ENCODE results near the gene ERFE. TPM values are rescaled to one million over a fixed set of nuclear protein-coding genes. Genes with fewer than 3 reads are reported as not detected.

The ERFE gene
- total RNA-seq, 2 experiments from 2014 or later: 0.42 TPM; not detected in 1

GRCh38 chr2:238160206-238161129 lies 1.7 kb downstream of the ERFE start:
- ATAC-seq (ENCODE audit: low read depth) (no peak), DNase-seq (peak; percentile 40)

GRCh38 chr2:238161291-238162051 lies 2.7 kb downstream of the ERFE start:
- Mint-ChIP-seq H3K27me3 (peaks cover 37% of the 10 kb centered on the region), H3K27ac (no peak overlapping the region), H3K4me3 (no peak overlapping the region), H3K4me1 (peaks cover 7% of the 10 kb centered on the region), H3K9me3 (no peaks in the 10 kb centered on the region), H3K36me3 (no peaks in the 10 kb centered on the region)
- POLR2A ChIA-PET: interaction anchor here (0.5 kb wide), 1 partner anchor 109 kb away, joined by 3 read pairs; no protein-coding TSS in a partner anchor
- no peak for DNase-seq
- no peak for ATAC-seq (ENCODE audit: low read depth)

More at GRCh38 chr2:238160206-238161129, 1.7 kb downstream of the ERFE start:
- Mint-ChIP-seq H3K4me3 (no peak overlapping the region), H3K36me3 (no peaks in the 10 kb centered on the region), H3K27ac (no peak overlapping the region), H3K27me3 (peaks cover 37% of the 10 kb centered on the region), H3K4me1 (peaks cover 7% of the 10 kb centered on the region), H3K9me3 (no peaks in the 10 kb centered on the region)
- POLR2A ChIA-PET: no interaction called here

GRCh38 chr2:238162251-238162845 lies 3.6 kb downstream of the ERFE start:
- H3K36me3 Mint-ChIP-seq: no peaks in the 10 kb centered on the region
- H3K4me3 Mint-ChIP-seq: no peak overlapping the region
- POLR2A ChIA-PET: no interaction called here
- ATAC-seq (ENCODE audit: low read depth): no peak
- no peaks in the 10 kb centered on the region for H3K9me3 Mint-ChIP-seq
- DNase-seq: peak; percentile 34
- peaks cover 7% of the 10 kb centered on the region for H3K4me1 Mint-ChIP-seq
- peaks cover 35% of the 10 kb centered on the region for H3K27me3 Mint-ChIP-seq
- H3K27ac Mint-ChIP-seq: no peak overlapping the region

- Mint-ChIP-seq H3K4me3 (no peak overlapping the region), H3K27me3 (peaks cover 30% of the 10 kb centered on the region), H3K4me1 (peaks cover 7% of the 10 kb centered on the region), H3K9me3 (no peaks in the 10 kb centered on the region), H3K27ac (no peak overlapping the region), H3K36me3 (no peaks in the 10 kb centered on the region)
- POLR2A ChIA-PET: no interaction called here
- no peak for ATAC-seq (ENCODE audit: low read depth)
- peak; percentile 33 for DNase-seq
Observed at GRCh38 chr2:238162846-238163441, 4.2 kb downstream of the ERFE start.

GRCh38 chr2:238163481-238164198 lies 4.9 kb downstream of the ERFE start:
- H3K4me1 Mint-ChIP-seq: peaks cover 7% of the 10 kb centered on the region
- H3K27me3 Mint-ChIP-seq: peaks cover 30% of the 10 kb centered on the region
- ATAC-seq (ENCODE audit: low read depth) (no peak), DNase-seq (peak; percentile 33)
- no peaks in the 10 kb centered on the region for H3K9me3 Mint-ChIP-seq
- no peak overlapping the region for H3K4me3 Mint-ChIP-seq
- H3K36me3 Mint-ChIP-seq: no peaks in the 10 kb centered on the region
- POLR2A ChIA-PET: interaction anchor here (0.6 kb wide), 1 partner anchor 12 kb away, joined by 5 read pairs; no protein-coding TSS in a partner anchor
- H3K27ac Mint-ChIP-seq: no peak overlapping the region

- Mint-ChIP-seq H3K27ac (no peak overlapping the region), H3K36me3 (peaks cover 1% of the 10 kb centered on the region), H3K4me1 (peaks cover 1% of the 10 kb centered on the region), H3K4me3 (no peak overlapping the region), H3K27me3 (peaks cover 22% of the 10 kb centered on the region), H3K9me3 (no peaks in the 10 kb centered on the region)
- no peak for ATAC-seq (ENCODE audit: low read depth)
- no peak for DNase-seq
- POLR2A ChIA-PET: no interaction called here
Observed at GRCh38 chr2:238164906-238165287, 6.1 kb downstream of the ERFE start.

GRCh38 chr2:238165288-238165921 lies 6.6 kb downstream of the ERFE start:
- POLR2A ChIA-PET: no interaction called here
- no peaks in the 10 kb centered on the region for H3K4me1 Mint-ChIP-seq
- ATAC-seq (ENCODE audit: low read depth): no peak

GRCh38 chr2:238166391-238167343 lies 7.9 kb downstream of the ERFE start:
- Mint-ChIP-seq H3K9me3 (no peaks in the 10 kb centered on the region), H3K4me3 (no peak overlapping the region), H3K27me3 (peaks cover 17% of the 10 kb centered on the region), H3K4me1 (no peaks in the 10 kb centered on the region), H3K27ac (no peak overlapping the region), H3K36me3 (peaks cover 5% of the 10 kb centered on the region)
- ATAC-seq (ENCODE audit: low read depth): no peak
- POLR2A ChIA-PET: no interaction called here
- no peak for DNase-seq

More at GRCh38 chr2:238165288-238165921, 6.6 kb downstream of the ERFE start:
- no peak for DNase-seq
- peaks cover 3% of the 10 kb centered on the region for H3K36me3 Mint-ChIP-seq
- H3K9me3 Mint-ChIP-seq: no peaks in the 10 kb centered on the region
- peaks cover 20% of the 10 kb centered on the region for H3K27me3 Mint-ChIP-seq
- no peak overlapping the region for H3K4me3 Mint-ChIP-seq
- H3K27ac Mint-ChIP-seq: no peak overlapping the region

GRCh38 chr2:238167344-238167715 lies 8.6 kb downstream of the ERFE start:
- Mint-ChIP-seq H3K36me3 (peaks cover 7% of the 10 kb centered on the region), H3K4me1 (peaks cover 2% of the 10 kb centered on the region), H3K27ac (no peak overlapping the region), H3K9me3 (no peaks in the 10 kb centered on the region), H3K27me3 (peaks cover 16% of the 10 kb centered on the region), H3K4me3 (no peak overlapping the region)
- POLR2A ChIA-PET: no interaction called here
- DNase-seq (no peak), ATAC-seq (ENCODE audit: low read depth) (no peak)

GRCh38 chr2:238167761-238168160 lies 9.0 kb downstream of the ERFE start:
- Mint-ChIP-seq H3K9me3 (no peaks in the 10 kb centered on the region), H3K4me1 (peaks cover 2% of the 10 kb centered on the region), H3K36me3 (peaks cover 9% of the 10 kb centered on the region), H3K4me3 (no peak overlapping the region), H3K27me3 (peaks cover 15% of the 10 kb centered on the region), H3K27ac (no peak overlapping the region)
- DNase-seq: no peak
- POLR2A ChIA-PET: no interaction called here
- ATAC-seq (ENCODE audit: low read depth): no peak

GRCh38 chr2:238168196-238169047 lies 9.7 kb downstream of the ERFE start:
- Mint-ChIP-seq H3K4me3 (no peak overlapping the region), H3K27me3 (peaks cover 11% of the 10 kb centered on the region), H3K4me1 (peaks cover 2% of the 10 kb centered on the region), H3K36me3 (peaks cover 12% of the 10 kb centered on the region), H3K9me3 (no peaks in the 10 kb centered on the region), H3K27ac (no peak overlapping the region)
- POLR2A ChIA-PET: no interaction called here
- DNase-seq: no peak
- no peak for ATAC-seq (ENCODE audit: low read depth)
